ENCODE results near the gene ANKRD11. TPM values are rescaled to one million over a fixed set of nuclear protein-coding genes. Genes with fewer than 3 reads are reported as not detected.

The ANKRD11 gene
- total RNA-seq, 1 experiment from 2014 or later: 266 TPM

DNA sequence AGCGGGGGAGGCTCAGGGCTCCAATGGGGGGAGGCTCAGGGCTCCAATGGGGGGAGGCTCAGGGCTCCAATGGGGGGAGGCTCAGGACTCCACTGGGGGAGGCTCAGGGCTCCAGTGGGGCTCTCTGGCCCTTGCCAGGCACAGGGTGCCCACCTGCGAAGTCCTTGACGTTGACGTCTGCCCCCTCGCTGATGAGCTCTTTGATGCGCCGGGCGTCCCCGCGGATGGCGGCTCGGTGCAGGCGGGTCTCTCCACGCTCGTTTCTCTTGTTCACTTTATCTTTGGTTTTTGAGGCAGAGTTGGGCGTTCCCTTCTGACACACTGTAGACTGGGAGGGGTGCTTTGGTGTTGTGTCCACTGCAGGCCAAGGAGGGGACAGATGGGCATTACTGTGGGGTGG, 199.9 kb downstream of the ANKRD11 start:
- H4K20me1 ChIP-seq (ENCODE audit: insufficient read depth): no peaks in the 10 kb centered on the region; the same call in 1 of the 2 replicates
- H3K9me3 ChIP-seq (ENCODE audit: control insufficient read depth in 1 of 2, insufficient read depth in 1 of 2, low read depth in 1 of 2, low read length in 2 of 2): no peaks in the 10 kb centered on the region
- intact Hi-C loops (cut with micrococcal nuclease): no loop called here
- no peaks in the 10 kb centered on the region for H3K27me3 ChIP-seq (ENCODE audit: insufficient read depth, low read length)
- BruUV-seq (replicated peaks): no TSS peak
- POLR2A ChIA-PET: no interaction called here
- no peak overlapping the region for H3K27ac ChIP-seq (ENCODE audit: low read depth, low read length)
- RAD21 ChIA-PET (ENCODE audit: low non-redundant PET in 1 of 2, low total read pairs in 2 of 2, uncharacterized antibody in 2 of 2, unreplicated experiment in 2 of 2): no interaction called here
- H3K9ac ChIP-seq (ENCODE audit: low read length): no peak overlapping the region
- TF ChIP-seq, protein P1, sequence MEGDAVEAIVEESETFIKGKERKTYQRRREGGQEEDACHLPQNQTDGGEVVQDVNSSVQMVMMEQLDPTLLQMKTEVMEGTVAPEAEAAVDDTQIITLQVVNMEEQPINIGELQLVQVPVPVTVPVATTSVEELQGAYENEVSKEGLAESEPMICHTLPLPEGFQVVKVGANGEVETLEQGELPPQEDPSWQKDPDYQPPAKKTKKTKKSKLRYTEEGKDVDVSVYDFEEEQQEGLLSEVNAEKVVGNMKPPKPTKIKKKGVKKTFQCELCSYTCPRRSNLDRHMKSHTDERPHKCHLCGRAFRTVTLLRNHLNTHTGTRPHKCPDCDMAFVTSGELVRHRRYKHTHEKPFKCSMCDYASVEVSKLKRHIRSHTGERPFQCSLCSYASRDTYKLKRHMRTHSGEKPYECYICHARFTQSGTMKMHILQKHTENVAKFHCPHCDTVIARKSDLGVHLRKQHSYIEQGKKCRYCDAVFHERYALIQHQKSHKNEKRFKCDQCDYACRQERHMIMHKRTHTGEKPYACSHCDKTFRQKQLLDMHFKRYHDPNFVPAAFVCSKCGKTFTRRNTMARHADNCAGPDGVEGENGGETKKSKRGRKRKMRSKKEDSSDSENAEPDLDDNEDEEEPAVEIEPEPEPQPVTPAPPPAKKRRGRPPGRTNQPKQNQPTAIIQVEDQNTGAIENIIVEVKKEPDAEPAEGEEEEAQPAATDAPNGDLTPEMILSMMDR (IDR thresholded peaks at IDR 0.05 in 2 of 3, conservative IDR thresholded peaks at IDR 0.05 in 1 of 3; ENCODE audit: borderline replicate concordance in 1 of 3, insufficient read depth in 1 of 3, low read depth in 2 of 3, low read length in 2 of 3): no peak
- TF ChIP-seq JUND (IDR thresholded peaks at IDR 0.05): no peak
- TF ChIP-seq POLR2A (IDR thresholded peaks at IDR 0.05; ENCODE audit: borderline replicate concordance, extremely low read depth, insufficient read depth, insufficient read length): no peak
- TF ChIP-seq EZH2phosphoT487 (IDR thresholded peaks at IDR 0.05; ENCODE audit: borderline replicate concordance): no peak
- TF ChIP-seq CBX3 (IDR thresholded peaks at IDR 0.05; ENCODE audit: low read depth): no peak
- TF ChIP-seq FOSL1 (IDR thresholded peaks at IDR 0.05; ENCODE audit: low read depth): no peak
- TF ChIP-seq EGR1 (IDR thresholded peaks at IDR 0.05; ENCODE audit: low read depth): no peak
- no peak for TF ChIP-seq CEBPB (IDR thresholded peaks at IDR 0.05; ENCODE audit: low read depth)
- TF ChIP-seq TCF7L2 (IDR thresholded peaks at IDR 0.05; ENCODE audit: borderline replicate concordance, extremely low read depth, insufficient read depth, insufficient read length): no peak
- TF ChIP-seq SP1 (IDR thresholded peaks at IDR 0.05; ENCODE audit: low read depth): no peak
- TF ChIP-seq, protein P2, sequence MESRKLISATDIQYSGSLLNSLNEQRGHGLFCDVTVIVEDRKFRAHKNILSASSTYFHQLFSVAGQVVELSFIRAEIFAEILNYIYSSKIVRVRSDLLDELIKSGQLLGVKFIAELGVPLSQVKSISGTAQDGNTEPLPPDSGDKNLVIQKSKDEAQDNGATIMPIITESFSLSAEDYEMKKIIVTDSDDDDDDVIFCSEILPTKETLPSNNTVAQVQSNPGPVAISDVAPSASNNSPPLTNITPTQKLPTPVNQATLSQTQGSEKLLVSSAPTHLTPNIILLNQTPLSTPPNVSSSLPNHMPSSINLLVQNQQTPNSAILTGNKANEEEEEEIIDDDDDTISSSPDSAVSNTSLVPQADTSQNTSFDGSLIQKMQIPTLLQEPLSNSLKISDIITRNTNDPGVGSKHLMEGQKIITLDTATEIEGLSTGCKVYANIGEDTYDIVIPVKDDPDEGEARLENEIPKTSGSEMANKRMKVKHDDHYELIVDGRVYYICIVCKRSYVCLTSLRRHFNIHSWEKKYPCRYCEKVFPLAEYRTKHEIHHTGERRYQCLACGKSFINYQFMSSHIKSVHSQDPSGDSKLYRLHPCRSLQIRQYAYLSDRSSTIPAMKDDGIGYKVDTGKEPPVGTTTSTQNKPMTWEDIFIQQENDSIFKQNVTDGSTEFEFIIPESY (IDR thresholded peaks at IDR 0.05; ENCODE audit: extremely low read depth, insufficient replicate concordance, low read length): no peak
- TF ChIP-seq ZNF274 (IDR thresholded peaks at IDR 0.05; ENCODE audit: low read depth, low read length): no peak
- TF ChIP-seq, protein P3, sequence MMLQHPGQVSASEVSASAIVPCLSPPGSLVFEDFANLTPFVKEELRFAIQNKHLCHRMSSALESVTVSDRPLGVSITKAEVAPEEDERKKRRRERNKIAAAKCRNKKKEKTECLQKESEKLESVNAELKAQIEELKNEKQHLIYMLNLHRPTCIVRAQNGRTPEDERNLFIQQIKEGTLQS (IDR thresholded peaks at IDR 0.05): no peak
- no peak for TF ChIP-seq SRF (IDR thresholded peaks at IDR 0.05; ENCODE audit: low read depth)
- H3K79me2 ChIP-seq (ENCODE audit: insufficient read depth, low read length): peaks cover 59% of the 10 kb centered on the region; the same call in 1 of the 2 replicates
- no peak overlapping the region for H3K4me3 ChIP-seq (replicated peaks in 1 of 2; ENCODE audit: low read depth in 1 of 2, low read length in 2 of 2)
- DNase-seq (ENCODE audit: low read depth, low spot score): no peak
- H2AFZ ChIP-seq (ENCODE audit: low read depth, low read length, poor library complexity, severe bottlenecking): no peak overlapping the region
- CTCF ChIA-PET: no interaction called here
- no peaks in the 10 kb centered on the region for H3K9me2 ChIP-seq (ENCODE audit: insufficient read depth)
- no peak overlapping the region for H3K4me2 ChIP-seq (ENCODE audit: low read length)
- peaks cover 33 to 38% of the 10 kb centered on the region in 2 experiments; a peak in 3 of 4 replicates for H3K36me3 ChIP-seq (ENCODE audit: control insufficient read depth in 1 of 2, insufficient read depth in 2 of 2, low read length in 2 of 2)
- no peak for ATAC-seq
- H3K4me1 ChIP-seq (ENCODE audit: control insufficient read depth in 1 of 2, insufficient read depth in 2 of 2, low read length in 2 of 2): no peaks in the 10 kb centered on the region

All from HCT116 (cell line).